ENCODE measurements around the gene DDX10.

- peak; percentile 97 for TF ChIP-seq CTCF (IDR thresholded peaks at IDR 0.05; ENCODE audit: insufficient read depth, low read depth, low read length)
- TF ChIP-seq EZH2 (IDR thresholded peaks at IDR 0.05; ENCODE audit: insufficient read depth, low read length): no peak
Measured at GRCh38 chr11:108697872-108698473, 33.1 kb downstream of the DDX10 start.
